Astrocyte (in vitro differentiated cells and primary cell): ENCODE results near the gene KIF25.

ENCODE experiments used
- CTCF ChIP-seq: IDR thresholded peaks from 2 replicates; pipeline ENCODE4 v1.5.1; 2011; ENCODE audit warnings: low read depth, mild to moderate bottlenecking, inconsistent platforms, low read length, moderate library complexity; ENCODE audit not compliant: insufficient read depth
- EZH2 ChIP-seq: IDR thresholded peaks from 2 replicates; pipeline ENCODE4 v1.6.1; 2012; ENCODE audit warnings: mild to moderate bottlenecking, low read length, inconsistent platforms; ENCODE audit not compliant: insufficient read depth

- TF ChIP-seq CTCF (no peak), EZH2 (no peak)
Measured at GRCh38 chr6:167953551-167953950, 43.9 kb upstream of the KIF25 start.
